Kidney (tissue), 14 donors: ENCODE data around the gene CTSL. TPM values are rescaled to one million over a fixed set of nuclear protein-coding genes. Genes with fewer than 3 reads are reported as not detected.

Source experiments
- DNase-seq, 5 donors: peaks; one replicate each; pipeline ENCODE4 v3.0.0-alpha.2; 2013 to 2020
- FAIRE-seq: peaks from 2 replicates; lab custom pipeline; 2012; peaks lifted over from hg19 to GRCh38; lab: Jason Lieb, UNC
- H3K27ac ChIP-seq, 2 donors: one replicate each; pipeline ENCODE4 v1.7.0; 2013; ENCODE audit warnings: low read depth in 2 of 2, low read length in 2 of 2, inconsistent platforms in 1 of 2
- H3K27me3 ChIP-seq: one replicate; pipeline ENCODE4 v1.7.1; 2013; ENCODE audit warnings: low read length, inconsistent platforms; ENCODE audit not compliant: control insufficient read depth, insufficient read depth
- H3K36me3 ChIP-seq, 3 donors: one replicate each; pipeline versions ENCODE4 v1.7.0 to v1.7.1; 2013; ENCODE audit warnings: low read length in 3 of 3, control low read depth in 1 of 3, inconsistent platforms in 1 of 3; ENCODE audit not compliant: insufficient read depth in 3 of 3, control insufficient read depth in 2 of 3
- H3K4me1 ChIP-seq, 3 donors: one replicate each; pipeline versions ENCODE4 v1.7.0 to v1.7.1; 2013; ENCODE audit warnings: low read length in 3 of 3, inconsistent platforms in 1 of 3, low read depth in 1 of 3; ENCODE audit not compliant: control insufficient read depth in 2 of 3, insufficient read depth in 2 of 3
- H3K4me3 ChIP-seq, 3 donors: one replicate each; pipeline versions ENCODE4 v1.7.0 to v1.8.1; 2013; ENCODE audit warnings: low read length in 3 of 3, control low read depth in 1 of 3, inconsistent platforms in 1 of 3
- H3K9ac ChIP-seq, 3 donors: one replicate each; pipeline versions ENCODE4 v1.7.0 to v1.7.1; 2013; ENCODE audit warnings: low read length in 3 of 3, control low read depth in 1 of 3, inconsistent platforms in 1 of 3
- H3K9me3 ChIP-seq, 3 donors: one replicate each; pipeline versions ENCODE4 v1.7.0 to v1.7.1; 2013; ENCODE audit warnings: low read length in 3 of 3, control low read depth in 1 of 3, inconsistent platforms in 1 of 3; ENCODE audit not compliant: control insufficient read depth in 2 of 3, insufficient read depth in 1 of 3
- CTCF ChIP-seq: IDR thresholded peaks from 3 replicates; pipeline ENCODE4 v1.5.1; 2012; ENCODE audit warnings: mild to moderate bottlenecking, moderate library complexity, borderline replicate concordance; ENCODE audit not compliant: insufficient read depth; ENCODE audit errors: extremely low read depth
- intact Hi-C: fragments of 100-400 bp; cut with DNase I; formaldehyde crosslinking; loops from one replicate; pipeline ENCODE4 v1.11.1; 2022
- polyA plus RNA-seq: library from polyadenylated mRNA; stranded (reverse); fragments of 350-450 nt; fragmentation: Illumina TruSeq; extraction: RNeasy Lipid Tissue Mini Kit (QIAGEN cat#74804); gene quantifications from one replicate; pipeline ENCODE4 v1.2.3, GENCODE V29; 2014; ENCODE audit warnings: low read depth, low replicate concordance; ENCODE audit not compliant: insufficient read depth
- total RNA-seq: library from RNA; stranded (reverse); fragmentation: NEBNext Ultra II Directional; extraction: Animal tissue kit (Norgen Biotek cat#: 25700); gene quantifications from one replicate; pipeline ENCODE4 v1.2.1, GENCODE V29; 2021
- donor health status: control.
- donor health status: control.
- donor health status: control.
- donor health status: control.
- donor health status: control.
- donor health status: DM: yes; HTN: yes; CAD: no.
- donor health status: Normal renal cell carcinoma (clear cell type).

CTSL gene
- total and polyA plus RNA-seq, 2 donors from 2014 or later: 139 to 237 TPM

DNA sequence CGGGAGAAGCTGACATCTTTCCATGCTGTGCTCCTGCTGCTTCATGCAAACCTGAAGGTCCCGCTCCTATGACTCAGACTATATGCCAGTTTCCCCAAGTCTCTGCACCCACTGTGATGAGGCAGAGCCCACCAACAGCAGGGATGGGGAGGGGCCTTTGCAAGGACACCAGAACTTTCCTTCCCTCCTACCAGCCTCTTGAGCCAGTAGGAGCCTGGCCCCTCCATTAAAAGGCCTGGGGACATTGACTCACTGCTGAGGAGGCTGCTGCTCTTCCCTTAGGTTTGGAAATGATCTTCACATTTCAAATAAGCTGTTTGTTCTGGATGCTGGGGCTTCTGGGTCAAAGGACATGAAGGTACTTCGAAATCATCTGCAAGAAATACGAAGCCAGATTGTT is 26.1 kb upstream of the CTSL start:
- H3K4me3 ChIP-seq: no peak overlapping the region
- no peaks in the 10 kb centered on the region for H3K4me1 ChIP-seq
- TF ChIP-seq CTCF: no peak
- no peak overlapping the region for H3K9ac ChIP-seq
- FAIRE-seq (no peak), DNase-seq (no peak)
- H3K27me3 ChIP-seq: no peaks in the 10 kb centered on the region
- no peak overlapping the region for H3K27ac ChIP-seq
- no peaks in the 10 kb centered on the region for H3K9me3 ChIP-seq
- intact Hi-C loops: no loop called here
- H3K36me3 ChIP-seq: peaks cover 2 to 47% (median 17%) of the 10 kb centered on the region in 3 donors

GRCh38 chr9:87701491-87701890 is 24.4 kb upstream of the CTSL start:
- Histone ChIP-seq H3K9ac (no peak overlapping the region), H3K27ac (no peak overlapping the region), H3K4me1 (no peaks in the 10 kb centered on the region), H3K4me3 (no peak overlapping the region), H3K27me3 (no peaks in the 10 kb centered on the region), H3K36me3 (peaks cover 4 to 44% (median 20%) of the 10 kb centered on the region in 3 donors), H3K9me3 (no peaks in the 10 kb centered on the region)
- no peak for TF ChIP-seq CTCF
- no peak for FAIRE-seq
- intact Hi-C loops: no loop called here
- DNase-seq: no peak

- Histone ChIP-seq H3K36me3 (peaks cover 4 to 44% (median 24%) of the 10 kb centered on the region in 3 donors), H3K4me3 (no peak overlapping the region), H3K27ac (no peak overlapping the region), H3K9ac (no peak overlapping the region), H3K4me1 (no peaks in the 10 kb centered on the region), H3K27me3 (no peaks in the 10 kb centered on the region), H3K9me3 (no peaks in the 10 kb centered on the region)
- FAIRE-seq (no peak), DNase-seq (peak in 3 of 5 donors; percentile 51 to 74 (median 54))
- intact Hi-C loops: no loop called here
- TF ChIP-seq CTCF: no peak
These were observed 23.9 kb upstream of the CTSL start for GRCh38 chr9:87701931-87702421.

DNA sequence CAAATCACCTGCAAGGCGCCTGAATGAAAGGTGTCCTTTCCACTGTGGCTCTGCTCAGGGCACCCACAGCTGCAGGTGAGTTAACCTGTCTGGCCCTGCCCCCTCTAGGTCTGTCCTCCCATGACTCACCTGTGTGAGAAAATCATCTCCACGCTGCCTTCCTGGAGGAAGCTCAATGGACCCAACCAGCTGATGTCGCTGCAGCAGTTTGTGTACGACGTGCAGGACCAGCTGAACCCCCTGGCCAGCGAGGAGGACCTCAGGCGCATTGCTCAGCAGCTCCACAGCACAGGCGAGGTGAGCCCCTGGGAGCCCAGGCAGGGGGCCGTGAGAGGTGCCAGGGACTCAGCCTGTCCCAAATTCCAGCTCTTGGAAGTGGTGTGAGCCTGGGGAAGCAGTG is 23.0 kb upstream of the CTSL start:
- Histone ChIP-seq H3K27me3 (no peaks in the 10 kb centered on the region), H3K27ac (no peak overlapping the region), H3K36me3 (peaks cover 4 to 43% (median 19%) of the 10 kb centered on the region in 3 donors), H3K4me1 (no peaks in the 10 kb centered on the region), H3K9me3 (no peaks in the 10 kb centered on the region), H3K4me3 (no peak overlapping the region), H3K9ac (no peak overlapping the region)
- DNase-seq (no peak), FAIRE-seq (no peak)
- intact Hi-C loops: no loop called here
- no peak for TF ChIP-seq CTCF
